HG02938 (cell line): ENCODE measurements around the gene CRELD1.
"Not testable (repeated sequence)": the region's sequence is repeated elsewhere in the genome, so short reads cannot be mapped to it uniquely, and the experiment has no call there.

ENCODE experiments used
- ATAC-seq: cut with Tn5 transposase; IDR thresholded peaks from one replicate; pipeline ENCODE4 v1.9.1; 2021; ENCODE audit warnings: mild to moderate bottlenecking, moderate library complexity; ENCODE audit not compliant: unreplicated experiment

The CRELD1 gene

DNA sequence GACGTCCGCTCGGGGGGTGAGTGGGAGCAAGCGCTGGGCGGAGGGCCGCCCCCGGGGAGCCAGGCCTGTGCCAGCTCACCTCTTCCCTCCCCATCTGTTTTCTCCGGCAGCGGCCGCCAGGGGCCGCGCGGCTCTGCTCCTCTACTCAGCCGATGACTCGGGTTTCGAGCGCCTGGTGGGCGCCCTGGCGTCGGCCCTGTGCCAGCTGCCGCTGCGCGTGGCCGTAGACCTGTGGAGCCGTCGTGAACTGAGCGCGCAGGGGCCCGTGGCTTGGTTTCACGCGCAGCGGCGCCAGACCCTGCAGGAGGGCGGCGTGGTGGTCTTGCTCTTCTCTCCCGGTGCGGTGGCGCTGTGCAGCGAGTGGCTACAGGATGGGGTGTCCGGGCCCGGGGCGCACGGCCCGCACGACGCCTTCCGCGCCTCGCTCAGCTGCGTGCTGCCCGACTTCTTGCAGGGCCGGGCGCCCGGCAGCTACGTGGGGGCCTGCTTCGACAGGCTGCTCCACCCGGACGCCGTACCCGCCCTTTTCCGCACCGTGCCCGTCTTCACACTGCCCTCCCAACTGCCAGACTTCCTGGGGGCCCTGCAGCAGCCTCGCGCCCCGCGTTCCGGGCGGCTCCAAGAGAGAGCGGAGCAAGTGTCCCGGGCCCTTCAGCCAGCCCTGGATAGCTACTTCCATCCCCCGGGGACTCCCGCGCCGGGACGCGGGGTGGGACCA is 632 bp upstream of the CRELD1 start:
- ATAC-seq = peak; percentile 53

GRCh38 chr3:9934235-9934621 is 594 bp downstream of the CRELD1 start:
- ATAC-seq = no peak

DNA sequence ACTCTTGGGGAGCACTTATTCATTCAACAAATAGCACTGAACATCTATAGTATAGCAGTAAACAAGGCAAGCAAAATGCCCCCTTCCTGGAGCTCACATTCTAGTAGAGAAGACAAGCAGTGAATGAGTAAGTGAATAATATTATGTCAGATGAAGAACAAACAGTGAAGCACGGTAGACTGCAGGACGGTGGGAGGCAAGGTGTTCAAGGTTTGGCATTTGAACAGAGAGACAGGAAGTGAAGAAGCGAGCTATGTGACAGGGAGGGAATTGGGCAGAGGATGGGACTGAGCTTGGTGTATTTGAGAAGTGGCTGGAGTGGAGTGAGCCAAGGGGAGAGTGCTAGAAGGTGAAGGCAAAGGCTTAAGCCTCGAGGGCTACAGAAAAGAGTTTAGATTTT is 1.4 kb downstream of the CRELD1 start:
- ATAC-seq = no peak

GRCh38 chr3:9935966-9936510 is 2.4 kb downstream of the CRELD1 start:
- no peak for ATAC-seq

- no peak for ATAC-seq
Observed at GRCh38 chr3:9937486-9938238, 4.0 kb downstream of the CRELD1 start.

DNA sequence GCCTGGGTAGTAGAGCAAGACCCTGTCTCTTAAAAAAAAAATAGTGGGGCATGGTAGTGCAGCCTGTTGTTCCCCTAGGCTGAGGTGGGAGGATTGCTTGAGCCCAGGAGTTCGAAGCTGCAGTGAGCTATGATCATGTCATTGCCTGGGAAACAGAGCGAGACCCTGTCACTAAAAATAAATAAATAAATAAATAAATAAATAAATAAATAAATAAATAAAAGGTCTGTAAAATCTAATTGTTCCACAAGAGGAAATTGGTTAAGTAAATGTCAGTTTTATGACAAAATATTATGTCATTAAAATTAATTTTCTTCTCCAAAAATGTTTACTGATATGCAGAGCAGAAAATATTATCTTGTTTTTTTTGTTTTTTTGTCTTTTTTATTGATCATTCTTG is 5.3 kb downstream of the CRELD1 start:
- ATAC-seq = no peak

- not testable (repeated sequence) for ATAC-seq
Observed at GRCh38 chr3:9939906-9940305, 6.3 kb downstream of the CRELD1 start.

- ATAC-seq = no peak
Observed at GRCh38 chr3:9940746-9941145, 7.1 kb downstream of the CRELD1 start.

GRCh38 chr3:9942164-9942563 is 8.5 kb downstream of the CRELD1 start:
- ATAC-seq = no peak

- no peak for ATAC-seq
Observed at GRCh38 chr3:9942934-9943690, 9.5 kb downstream of the CRELD1 start.

- no peak for ATAC-seq
Observed at GRCh38 chr3:9944271-9944670, 10.6 kb downstream of the CRELD1 start.

DNA sequence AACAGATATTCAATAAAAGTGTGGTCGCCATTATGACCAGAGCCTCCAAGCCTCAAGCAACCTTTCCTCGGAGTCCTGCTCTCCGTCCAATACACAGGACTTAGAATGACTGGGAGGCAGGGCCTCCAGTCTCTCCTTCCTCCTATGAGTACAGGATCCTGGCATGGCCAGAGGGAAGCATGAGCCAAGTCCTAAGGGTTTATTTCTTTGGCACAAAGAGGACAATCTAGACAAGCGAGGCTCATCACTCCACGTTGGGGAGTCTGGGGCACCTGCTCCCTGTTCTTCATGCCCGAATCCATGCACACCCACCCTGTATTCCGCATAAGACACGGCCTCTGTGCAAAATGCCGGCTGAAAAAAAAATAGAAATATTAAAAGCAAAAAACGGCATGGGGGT is 11.7 kb downstream of the CRELD1 start:
- ATAC-seq = no peak

- no peak for ATAC-seq
Observed at GRCh38 chr3:9946112-9947024, 12.7 kb downstream of the CRELD1 start.

- ATAC-seq = no peak
Observed at GRCh38 chr3:9947025-9947995, 13.7 kb downstream of the CRELD1 start.

DNA sequence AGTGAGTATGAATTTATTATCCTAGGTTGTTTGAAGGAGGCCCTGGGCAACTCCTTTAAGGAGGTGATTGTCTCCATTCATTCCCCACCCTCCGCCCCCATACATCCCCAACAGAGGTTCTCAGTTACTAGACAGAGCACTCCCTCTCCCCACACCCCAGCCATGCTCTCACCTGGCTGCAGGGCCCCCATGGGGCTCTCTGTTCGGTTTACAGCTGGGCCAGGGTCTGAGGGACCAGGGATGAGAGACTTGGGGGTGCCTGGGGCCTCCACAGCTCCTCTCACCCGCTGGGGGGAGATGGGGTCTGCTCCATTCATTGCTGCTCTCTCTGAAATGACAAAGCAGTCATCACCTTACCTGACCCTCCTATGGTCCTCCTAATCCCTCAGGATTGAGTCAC is 15.0 kb downstream of the CRELD1 start:
- no peak for ATAC-seq

- no peak for ATAC-seq
Observed at GRCh38 chr3:9949115-9949514, 15.5 kb downstream of the CRELD1 start.

DNA sequence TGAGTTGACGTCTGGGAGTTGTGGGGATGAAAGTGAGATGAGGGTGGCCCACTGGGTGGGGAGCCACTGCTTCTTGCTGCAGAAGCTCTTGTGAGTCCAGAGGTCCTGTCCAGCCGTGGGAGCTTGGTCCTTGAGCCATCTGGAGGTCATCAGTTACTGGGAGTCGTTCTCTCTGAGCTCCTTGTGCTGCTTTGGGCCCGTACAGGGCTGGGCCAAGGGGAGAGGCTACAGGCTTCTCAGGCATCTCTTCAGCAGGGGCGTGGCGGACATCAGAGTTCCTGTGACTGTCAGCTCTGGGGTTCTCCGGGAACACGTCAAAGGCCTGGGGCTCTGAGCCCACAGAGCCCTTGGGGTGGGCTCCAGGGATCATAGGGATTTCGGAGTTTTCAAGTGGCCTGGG is 16.0 kb downstream of the CRELD1 start:
- no peak for ATAC-seq

GRCh38 chr3:9951126-9951525 is 17.5 kb downstream of the CRELD1 start:
- no peak for ATAC-seq

- no peak for ATAC-seq
Observed at GRCh38 chr3:9951598-9951961, 17.9 kb downstream of the CRELD1 start.
